ENCODE results near the gene CIDEB. TPM values are rescaled to one million over a fixed set of nuclear protein-coding genes. Genes with fewer than 3 reads are reported as not detected.
A peak's percentile ranks its signal among the peaks of the same experiment; 100 is the strongest.

CIDEB gene
- total and polyA plus RNA-seq, 2 of the 13 experiments (the other 11 are each of a cell fraction or from before 2014, with no cell fraction given): 35.8 to 110 TPM

DNA sequence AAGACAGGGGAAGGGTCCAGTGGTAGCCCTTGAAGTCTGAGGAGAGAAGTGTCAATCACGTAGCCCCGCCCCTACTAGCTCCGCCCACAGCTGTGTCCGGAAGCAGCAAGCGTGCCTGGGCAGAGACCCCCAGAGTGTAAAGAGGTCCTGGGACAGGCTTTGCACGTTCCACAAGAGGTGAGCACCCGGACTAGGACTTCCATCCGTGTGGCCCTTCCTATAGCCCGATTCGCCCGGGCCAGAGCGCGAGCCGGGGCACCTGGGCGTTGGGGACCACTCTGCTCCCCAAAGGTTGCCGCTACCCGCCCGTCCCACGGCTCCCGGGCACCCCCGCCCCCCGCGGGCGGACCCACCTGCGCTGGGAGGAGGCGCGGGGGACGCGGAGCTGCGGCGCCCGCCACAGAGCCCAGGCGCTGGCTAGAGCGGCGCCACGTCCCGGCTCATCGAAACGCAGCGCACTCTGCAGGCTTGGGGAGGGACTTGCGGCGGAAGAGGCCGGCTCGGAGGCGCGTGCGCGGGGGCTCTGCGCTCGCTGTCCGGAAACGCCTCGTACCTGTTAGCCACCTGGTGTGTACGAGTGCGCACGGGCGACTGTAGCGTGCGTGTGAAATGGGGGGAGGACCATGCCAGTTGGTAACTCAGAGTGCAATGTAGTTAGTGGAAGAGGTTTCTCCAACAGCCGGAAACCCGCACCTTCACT is 36.5 kb downstream of the CIDEB start, which contains the start of gene RABGGTA (continued):
- TF ChIP-seq ZBTB7A (CRISPR knock-in tag; IDR thresholded peaks at IDR 0.05): peak; percentile 99
- TF ChIP-seq, protein P1, sequence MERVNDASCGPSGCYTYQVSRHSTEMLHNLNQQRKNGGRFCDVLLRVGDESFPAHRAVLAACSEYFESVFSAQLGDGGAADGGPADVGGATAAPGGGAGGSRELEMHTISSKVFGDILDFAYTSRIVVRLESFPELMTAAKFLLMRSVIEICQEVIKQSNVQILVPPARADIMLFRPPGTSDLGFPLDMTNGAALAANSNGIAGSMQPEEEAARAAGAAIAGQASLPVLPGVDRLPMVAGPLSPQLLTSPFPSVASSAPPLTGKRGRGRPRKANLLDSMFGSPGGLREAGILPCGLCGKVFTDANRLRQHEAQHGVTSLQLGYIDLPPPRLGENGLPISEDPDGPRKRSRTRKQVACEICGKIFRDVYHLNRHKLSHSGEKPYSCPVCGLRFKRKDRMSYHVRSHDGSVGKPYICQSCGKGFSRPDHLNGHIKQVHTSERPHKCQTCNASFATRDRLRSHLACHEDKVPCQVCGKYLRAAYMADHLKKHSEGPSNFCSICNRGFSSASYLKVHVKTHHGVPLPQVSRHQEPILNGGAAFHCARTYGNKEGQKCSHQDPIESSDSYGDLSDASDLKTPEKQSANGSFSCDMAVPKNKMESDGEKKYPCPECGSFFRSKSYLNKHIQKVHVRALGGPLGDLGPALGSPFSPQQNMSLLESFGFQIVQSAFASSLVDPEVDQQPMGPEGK (CRISPR knock-in tag; IDR thresholded peaks at IDR 0.05): peak; percentile 94
- TF ChIP-seq, protein P2, sequence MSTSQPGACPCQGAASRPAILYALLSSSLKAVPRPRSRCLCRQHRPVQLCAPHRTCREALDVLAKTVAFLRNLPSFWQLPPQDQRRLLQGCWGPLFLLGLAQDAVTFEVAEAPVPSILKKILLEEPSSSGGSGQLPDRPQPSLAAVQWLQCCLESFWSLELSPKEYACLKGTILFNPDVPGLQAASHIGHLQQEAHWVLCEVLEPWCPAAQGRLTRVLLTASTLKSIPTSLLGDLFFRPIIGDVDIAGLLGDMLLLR (CRISPR knock-in tag; IDR thresholded peaks at IDR 0.05): peak; percentile 99
- peak; percentile 98 for TF ChIP-seq ZFP41 (CRISPR knock-in tag; IDR thresholded peaks at IDR 0.05; ENCODE audit: borderline replicate concordance)
- TF ChIP-seq, protein P3, sequence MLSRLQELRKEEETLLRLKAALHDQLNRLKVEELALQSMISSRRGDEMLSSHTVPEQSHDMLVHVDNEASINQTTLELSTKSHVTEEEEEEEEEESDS (CRISPR knock-in tag; IDR thresholded peaks at IDR 0.05; ENCODE audit: borderline replicate concordance): peak; percentile 93; the same call in 1 of the 2 replicates
- no peak for TF ChIP-seq PLRG1 (conservative IDR thresholded peaks at IDR 0.05)
- TF ChIP-seq, protein P4, sequence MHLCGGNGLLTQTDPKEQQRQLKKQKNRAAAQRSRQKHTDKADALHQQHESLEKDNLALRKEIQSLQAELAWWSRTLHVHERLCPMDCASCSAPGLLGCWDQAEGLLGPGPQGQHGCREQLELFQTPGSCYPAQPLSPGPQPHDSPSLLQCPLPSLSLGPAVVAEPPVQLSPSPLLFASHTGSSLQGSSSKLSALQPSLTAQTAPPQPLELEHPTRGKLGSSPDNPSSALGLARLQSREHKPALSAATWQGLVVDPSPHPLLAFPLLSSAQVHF (CRISPR knock-in tag; IDR thresholded peaks at IDR 0.05): peak; percentile 99
- TF ChIP-seq GZF1 (CRISPR knock-in tag; IDR thresholded peaks at IDR 0.05): peak; percentile 94
- TF ChIP-seq NONO (IDR thresholded peaks at IDR 0.05): no peak
- peak; percentile 100 for TF ChIP-seq NONO (CRISPR knock-in tag; conservative IDR thresholded peaks at IDR 0.05)
- peak; percentile 96 for TF ChIP-seq ZNF724P (CRISPR knock-in tag; IDR thresholded peaks at IDR 0.05; ENCODE audit: borderline replicate concordance)
- peak; percentile 92 for TF ChIP-seq FOXA3 (CRISPR knock-in tag; IDR thresholded peaks at IDR 0.05)
- TF ChIP-seq SMAD9 (CRISPR knock-in tag; IDR thresholded peaks at IDR 0.05): peak; percentile 98
- TF ChIP-seq TEAD3 (CRISPR knock-in tag; optimal IDR thresholded peaks at IDR 0.05; ENCODE audit: borderline replicate concordance): peak; percentile 76
- TF ChIP-seq FIP1L1 (IDR thresholded peaks at IDR 0.05; ENCODE audit: borderline replicate concordance, insufficient read depth, low read depth, low read length): peak; percentile 99
- TF ChIP-seq ZNF782 (CRISPR knock-in tag; IDR thresholded peaks at IDR 0.05; ENCODE audit: borderline replicate concordance): peak; percentile 98; the same call in 1 of the 2 replicates
- peak; percentile 99 for TF ChIP-seq ZNF160 (CRISPR knock-in tag; IDR thresholded peaks at IDR 0.05)
- peak; percentile 84; the same call in 1 of the 2 replicates for TF ChIP-seq ZNF121 (CRISPR knock-in tag; IDR thresholded peaks at IDR 0.05)
- TF ChIP-seq ZNF343 (CRISPR knock-in tag; IDR thresholded peaks at IDR 0.05): peak; percentile 99
- peak; percentile 100 for TF ChIP-seq ZNF510 (CRISPR knock-in tag; IDR thresholded peaks at IDR 0.05; ENCODE audit: low read depth)
- TF ChIP-seq GATAD2A (CRISPR knock-in tag; IDR thresholded peaks at IDR 0.05): peak; percentile 91
- TF ChIP-seq, protein P5, sequence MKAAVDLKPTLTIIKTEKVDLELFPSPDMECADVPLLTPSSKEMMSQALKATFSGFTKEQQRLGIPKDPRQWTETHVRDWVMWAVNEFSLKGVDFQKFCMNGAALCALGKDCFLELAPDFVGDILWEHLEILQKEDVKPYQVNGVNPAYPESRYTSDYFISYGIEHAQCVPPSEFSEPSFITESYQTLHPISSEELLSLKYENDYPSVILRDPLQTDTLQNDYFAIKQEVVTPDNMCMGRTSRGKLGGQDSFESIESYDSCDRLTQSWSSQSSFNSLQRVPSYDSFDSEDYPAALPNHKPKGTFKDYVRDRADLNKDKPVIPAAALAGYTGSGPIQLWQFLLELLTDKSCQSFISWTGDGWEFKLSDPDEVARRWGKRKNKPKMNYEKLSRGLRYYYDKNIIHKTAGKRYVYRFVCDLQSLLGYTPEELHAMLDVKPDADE (CRISPR knock-in tag; IDR thresholded peaks at IDR 0.05): 0 out of 2 replicates have a peak, but pooled peaks have one; percentile 97
- TF ChIP-seq TOPORS (CRISPR knock-in tag; IDR thresholded peaks at IDR 0.05): peak; percentile 99
- TF ChIP-seq, protein P6, sequence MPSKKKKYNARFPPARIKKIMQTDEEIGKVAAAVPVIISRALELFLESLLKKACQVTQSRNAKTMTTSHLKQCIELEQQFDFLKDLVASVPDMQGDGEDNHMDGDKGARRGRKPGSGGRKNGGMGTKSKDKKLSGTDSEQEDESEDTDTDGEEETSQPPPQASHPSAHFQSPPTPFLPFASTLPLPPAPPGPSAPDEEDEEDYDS (CRISPR knock-in tag; IDR thresholded peaks at IDR 0.05): peak; percentile 82; the same call in 1 of the 2 replicates
- peak; percentile 21; the same call in 1 of the 2 replicates for TF ChIP-seq ZMYM3 (CRISPR knock-in tag; IDR thresholded peaks at IDR 0.05)
- TF ChIP-seq ZBTB38 (CRISPR knock-in tag; IDR thresholded peaks at IDR 0.05): peak; percentile 99
- TF ChIP-seq ZNF788 (CRISPR knock-in tag; IDR thresholded peaks at IDR 0.05; ENCODE audit: borderline replicate concordance): peak; percentile 100

Data from HepG2 (cell line).